IMR-90 (cell line): ENCODE measurements around the gene POFUT2. TPM values are rescaled to one million over a fixed set of nuclear protein-coding genes. Genes with fewer than 3 reads are reported as not detected.

ENCODE experiments used
- ATAC-seq: fragments of 200-7000 bp; cut with Tn5 transposase; 2 replicates; pipeline ENCODE4 v1.9.1; 2020; ENCODE audit warnings: low read depth, mild to moderate bottlenecking, moderate library complexity
- BruUV-seq: library from RNA; stranded (reverse); fragments of 400-500 nt; replicated peaks from 2 replicates; lab custom pipeline; 2021; lab: Mats Ljungman, UMichigan
- CTCF ChIA-PET: fragments of 300-600 bp; formaldehyde crosslinking; extraction: SDS; loops from one replicate; lab custom pipeline; 2021; ENCODE audit warnings: antibody characterized with exemption; lab: Yijun Ruan, JAX
- POLR2A ChIA-PET: fragments of 300-600 bp; sonication (Branson Sonifier 250); formaldehyde crosslinking; loops from one replicate; lab custom pipeline; 2022; ENCODE audit warnings: antibody characterized with exemption; ENCODE audit not compliant: unreplicated experiment; lab: Charles Lee
- DNase-seq: peaks from one replicate; pipeline ENCODE4 v3.0.0; 2013
- H2AFZ ChIP-seq: replicated peaks from 2 replicates; pipeline ENCODE3; 2013; ENCODE audit warnings: low read length, mild to moderate bottlenecking; ENCODE audit not compliant: poor library complexity
- H2AK5ac ChIP-seq: 2 replicates; pipeline ENCODE4 v1.6.1; 2013; ENCODE audit warnings: low read depth, low read length, inconsistent platforms
- H2AK9ac ChIP-seq: replicated peaks from 2 replicates; pipeline ENCODE3; 2013; ENCODE audit warnings: mild to moderate bottlenecking, low read depth, low read length, moderate library complexity; ENCODE audit not compliant: poor library complexity
- H2BK120ac ChIP-seq: 2 replicates; pipeline ENCODE4 v1.6.1; 2013; ENCODE audit warnings: low read depth, low read length, inconsistent platforms
- H2BK15ac ChIP-seq: 3 replicates; pipeline ENCODE4 v1.6.1; 2013; ENCODE audit warnings: low read depth, low read length, inconsistent platforms
- H2BK20ac ChIP-seq: 2 replicates; pipeline ENCODE4 v1.6.1; 2013; ENCODE audit warnings: low read depth, mild to moderate bottlenecking, inconsistent platforms, low read length, moderate library complexity
- H2BK5ac ChIP-seq: 2 replicates; pipeline ENCODE4 v1.6.1; 2013; ENCODE audit warnings: mild to moderate bottlenecking, low read depth, low read length, inconsistent platforms; ENCODE audit not compliant: poor library complexity, severe bottlenecking
- H3K14ac ChIP-seq: replicated peaks from 2 replicates; pipeline ENCODE4 v1.6.1; 2013; ENCODE audit warnings: low read depth, low read length, inconsistent platforms
- H3K18ac ChIP-seq: 2 replicates; pipeline ENCODE4 v1.6.1; 2013; ENCODE audit warnings: low read depth, low read length, control low read depth
- H3K23ac ChIP-seq: 2 replicates; pipeline ENCODE4 v1.6.1; 2013; ENCODE audit warnings: low read depth, low read length, inconsistent platforms
- H3K27ac ChIP-seq: 2 replicates; pipeline ENCODE4 v1.5.1; 2013; ENCODE audit warnings: mild to moderate bottlenecking, control low read depth, low read length; ENCODE audit not compliant: insufficient read depth
- H3K27me3 ChIP-seq: 2 replicates; pipeline ENCODE4 v1.6.1; 2013; ENCODE audit warnings: low read length; ENCODE audit not compliant: control insufficient read depth, insufficient read depth
- H3K36me3 ChIP-seq: 2 replicates; pipeline ENCODE4 v1.6.1; 2013; ENCODE audit warnings: low read length, mixed read lengths; ENCODE audit not compliant: control insufficient read depth, insufficient read depth
- H3K4ac ChIP-seq: 2 replicates; pipeline ENCODE4 v1.6.1; 2013; ENCODE audit warnings: low read depth, low read length, inconsistent platforms
- H3K4me1 ChIP-seq: 2 replicates; pipeline ENCODE4 v1.6.1; 2013; ENCODE audit warnings: low read length, mixed read lengths; ENCODE audit not compliant: control insufficient read depth, insufficient read depth
- H3K4me2 ChIP-seq: 2 replicates; pipeline ENCODE4 v1.6.1; 2013; ENCODE audit warnings: low read depth, mild to moderate bottlenecking, control low read depth, low read length, moderate library complexity
- H3K4me3 ChIP-seq: 2 replicates; pipeline ENCODE4 v1.5.1; 2013; ENCODE audit warnings: low read depth, mild to moderate bottlenecking, control low read depth, low read length, moderate library complexity; ENCODE audit not compliant: insufficient read depth
- H3K56ac ChIP-seq: 2 replicates; pipeline ENCODE4 v1.6.1; 2013; ENCODE audit warnings: low read length, inconsistent platforms; ENCODE audit not compliant: insufficient read depth; ENCODE audit errors: extremely low read depth
- H3K79me1 ChIP-seq, 2 experiments: 2 replicates each; pipeline ENCODE4 v1.6.1; 2013; ENCODE audit warnings: low read length in 2 of 2, inconsistent platforms in 1 of 2, low read depth in 1 of 2
- H3K9ac ChIP-seq: 2 replicates; pipeline ENCODE4 v1.6.1; 2013; ENCODE audit warnings: low read depth, low read length, control low read depth
- H3K9me1 ChIP-seq: 2 replicates; pipeline ENCODE4 v1.6.1; 2013; ENCODE audit warnings: low read length, inconsistent platforms; ENCODE audit not compliant: insufficient read depth
- H3K9me3 ChIP-seq: 2 replicates; pipeline ENCODE4 v1.6.1; 2013; ENCODE audit warnings: low read length; ENCODE audit not compliant: control insufficient read depth, insufficient read depth
- H4K20me1 ChIP-seq: 2 replicates; pipeline ENCODE4 v1.6.1; 2013; ENCODE audit warnings: low read length, inconsistent platforms; ENCODE audit not compliant: insufficient read depth
- H4K5ac ChIP-seq: 2 replicates; pipeline ENCODE4 v1.6.1; 2013; ENCODE audit warnings: mild to moderate bottlenecking, low read depth, low read length, control low read depth
- H4K8ac ChIP-seq, 2 experiments: 2 replicates each; pipeline ENCODE4 v1.6.1; 2013; ENCODE audit warnings: low read depth in 2 of 2, low read length in 2 of 2, control low read depth in 1 of 2, inconsistent platforms in 1 of 2
- H4K91ac ChIP-seq: 2 replicates; pipeline ENCODE4 v1.6.1; 2013; ENCODE audit warnings: low read depth, low read length, inconsistent platforms; ENCODE audit not compliant: insufficient read depth
- BHLHE40 ChIP-seq: fragments of 150-350 bp; IDR thresholded peaks from 2 replicates; pipeline ENCODE4 v1.6.1; 2016; ENCODE audit warnings: mild to moderate bottlenecking, low read depth, low read length
- CEBPB ChIP-seq: IDR thresholded peaks from 2 replicates; pipeline ENCODE4 v1.6.1; 2012; ENCODE audit warnings: low read depth, low read length, improper control_type of control experiment
- FOS ChIP-seq: fragments of 150-350 bp; IDR thresholded peaks from 2 replicates; pipeline ENCODE4 v1.6.1; 2016; ENCODE audit warnings: low read depth, low read length
- MAZ ChIP-seq: IDR thresholded peaks from 2 replicates; pipeline ENCODE4 v1.6.1; 2012; ENCODE audit warnings: low read depth, mild to moderate bottlenecking, low read length, improper control_type of control experiment, moderate library complexity, borderline replicate concordance
- MXI1 ChIP-seq: IDR thresholded peaks from 2 replicates; pipeline ENCODE4 v1.6.1; 2012; ENCODE audit warnings: low read depth, mild to moderate bottlenecking, low read length, moderate library complexity, borderline replicate concordance
- NFE2L2 ChIP-seq: fragments of 150-350 bp; IDR thresholded peaks from 2 replicates; pipeline ENCODE4 v1.6.1; 2016; ENCODE audit warnings: low read depth, mild to moderate bottlenecking, low read length
- POLR2A ChIP-seq: IDR thresholded peaks from 2 replicates; pipeline ENCODE4 v1.6.1; 2012; ENCODE audit warnings: mild to moderate bottlenecking, low read depth, low read length
- RCOR1 ChIP-seq: IDR thresholded peaks from 2 replicates; pipeline ENCODE4 v1.6.1; 2012; ENCODE audit warnings: mild to moderate bottlenecking, low read length, improper control_type of control experiment; ENCODE audit not compliant: insufficient replicate concordance
- WGBS, 2 experiments: methylation state at CpG; one replicate each; pipeline versions ENCODE4 v1.1.5 to v1.1.7; 2013; ENCODE audit warnings: missing lambda C conversion rate in 2 of 2; ENCODE audit not compliant: insufficient read length in 1 of 2; ENCODE audit errors: extremely low coverage in 2 of 2; 5-methylcytosine and 5-hydroxymethylcytosine counted together
- dilution Hi-C: fragments of 300-500 bp; cut with HindIII; formaldehyde crosslinking; loops from one replicate; pipeline ENCODE4 v1.14.3; 2018; ENCODE audit warnings: low sequenced_read_pairs; ENCODE audit not compliant: unreplicated experiment
- in situ Hi-C: fragments of 300-500 bp; cut with MboI; formaldehyde crosslinking; loops from 3 replicates; pipeline ENCODE4 v1.14.3; 2019; ENCODE audit warnings: low sequenced_read_pairs, inconsistent platforms, mixed read lengths
- intact Hi-C: fragments of 100-400 bp; cut with micrococcal nuclease; formaldehyde crosslinking; loops from 2 replicates; pipeline ENCODE4 v1.10.0; 2022
- polyA plus RNA-seq, 3 experiments: library from polyadenylated mRNA; depleted of rRNA; stranded (reverse); fragments of >200 nt; gene quantifications; 2 replicates each; pipeline ENCODE4 v1.2.3, GENCODE V29; 2012; ENCODE audit warnings: low replicate concordance in 1 of 3
- total RNA-seq: library from RNA; depleted of rRNA; stranded (reverse); fragments of >200 nt; gene quantifications from 2 replicates; pipeline ENCODE4 v1.2.3, GENCODE V29; 2012

POFUT2 gene
- total and polyA plus RNA-seq, 2 of the 4 experiments (the other 2 are of a cell fraction), result 18.8 to 59.3 TPM

- Histone ChIP-seq H4K20me1 (peaks cover 41% of the 10 kb centered on the region), H3K4me1 (peaks cover 23% of the 10 kb centered on the region), H4K5ac (no peak overlapping the region), H3K18ac (no peak overlapping the region), H3K23ac (no peak overlapping the region; the same call in 1 of the 2 replicates), H3K4me2 (0 out of 2 replicates have a peak overlapping the region, but pooled peaks have one; percentile 4), H4K91ac (no peak overlapping the region), H3K9me1 (peaks cover 23% of the 10 kb centered on the region), H3K36me3 (peaks cover 15% of the 10 kb centered on the region), H3K4ac (peak overlapping the region; percentile 23; the same call in 1 of the 2 replicates), H2AK9ac (peak overlapping the region; percentile 56), H3K56ac (no peak overlapping the region), H3K4me3 (no peak overlapping the region), H4K8ac (peak overlapping the region in 1 of 2 experiments; percentile 9; a peak in 2 of 4 replicates), H2AFZ (peak overlapping the region; percentile 5), H2AK5ac (peak overlapping the region; percentile 30; the same call in 1 of the 2 replicates), H3K27me3 (no peaks in the 10 kb centered on the region), H2BK15ac (no peak overlapping the region), H3K27ac (0 out of 2 replicates have a peak overlapping the region, but pooled peaks have one; percentile 2), H3K14ac (no peak overlapping the region), H2BK120ac (no peak overlapping the region; the same call in 1 of the 2 replicates), H3K9me3 (no peaks in the 10 kb centered on the region), H2BK5ac (peak overlapping the region; percentile 69), H3K9ac (no peak overlapping the region), H2BK20ac (peak overlapping the region; percentile 6; the same call in 1 of the 2 replicates), H3K79me1 (0 out of 4 replicates have a peak, but pooled peaks cover 0 to 8% of the 10 kb centered on the region in 2 experiments)
- peak; percentile 88 for ATAC-seq
- CTCF ChIA-PET, result interaction anchor here (0.6 to 1.3 kb wide), 2 partner anchors 87 to 88 kb away, joined by 3 to 4 read pairs; no protein-coding TSS in a partner anchor
- WGBS, 2 experiments, result 0% methylated on average over 3 of the region's 6 CpGs; no CpG with 5 or more reads in 1 of the 2 experiments
- DNase-seq, result peak; percentile 99
- no TSS peak for BruUV-seq
- intact Hi-C loops, result loop anchor here (2.0 to 5.0 kb wide), 2 partner anchors 19 to 86 kb away; no protein-coding TSS in a partner anchor
- TF ChIP-seq RCOR1, result peak; percentile 76
- TF ChIP-seq CEBPB, result 0 out of 2 replicates have a peak, but pooled peaks have one; percentile 40
- TF ChIP-seq POLR2A, result no peak
- peak; percentile 70 for TF ChIP-seq BHLHE40
- TF ChIP-seq MXI1, result peak; percentile 18; the same call in 1 of the 2 replicates
- TF ChIP-seq FOS, result peak; percentile 78
- peak; percentile 24; the same call in 1 of the 2 replicates for TF ChIP-seq MAZ
- no peak for TF ChIP-seq NFE2L2
- in situ Hi-C loops, result no loop called here
- dilution Hi-C loops, result no loop called here
- POLR2A ChIA-PET, result no interaction called here
These were observed 59.5 kb downstream of the POFUT2 start for GRCh38 chr21:45228171-45228641.
